GM12878 (cell line): ENCODE measurements around the gene C16orf74. TPM values are rescaled to one million over a fixed set of nuclear protein-coding genes. Genes with fewer than 3 reads are reported as not detected.

Experiments
- ATAC-seq: fragments of 200-7000 bp; cut with Tn5 transposase; 3 replicates; pipeline ENCODE4 v1.9.1; 2020; ENCODE audit warnings: mild to moderate bottlenecking, moderate library complexity
- BruUV-seq: library from RNA; stranded (reverse); fragments of 400-500 nt; replicated peaks from 2 replicates; lab custom pipeline; 2021; lab: Mats Ljungman, UMichigan
- CTCF ChIA-PET: fragments of 300-600 bp; sonication (Branson Sonifier 250); formaldehyde crosslinking; extraction: SDS; loops from one replicate; lab custom pipeline; 2021; ENCODE audit warnings: inconsistent platforms; lab: Yijun Ruan, JAX
- POLR2A ChIA-PET: fragments of 350-600 bp; formaldehyde crosslinking; extraction: SDS; loops from one replicate; lab custom pipeline; 2021; ENCODE audit warnings: inconsistent platforms; lab: Charles Lee
- RAD21 ChIA-PET: fragments of 300-600 bp; sonication (Branson Sonifier 250); formaldehyde crosslinking; loops from one replicate; lab custom pipeline; 2023; ENCODE audit warnings: antibody characterized with exemption; ENCODE audit not compliant: unreplicated experiment; lab: Charles Lee
- SMC1A ChIA-PET: fragments of 300-600 bp; sonication (Branson Sonifier 250); formaldehyde crosslinking; loops from one replicate; lab custom pipeline; 2023; ENCODE audit not compliant: unreplicated experiment, uncharacterized antibody; lab: Charles Lee
- DNase-seq: peaks from one replicate; pipeline ENCODE4 v3.0.0-alpha.2; 2011; ENCODE audit warnings: low read depth, low spot score
- FAIRE-seq: peaks from 3 replicates; lab custom pipeline; 2011; peaks lifted over from hg19 to GRCh38; lab: Jason Lieb, UNC
- H2AFZ ChIP-seq: 2 replicates; pipeline ENCODE4 v1.6.0; 2011; ENCODE audit warnings: low read depth, low read length, control low read depth; ENCODE audit not compliant: control insufficient read depth
- H3K27ac ChIP-seq: 2 replicates; pipeline ENCODE4 v1.5.1; 2011; ENCODE audit warnings: control low read depth; ENCODE audit not compliant: control insufficient read depth, insufficient read depth
- H3K27me3 ChIP-seq, 2 experiments: replicated peaks in 1 of 2; 2 replicates each; pipeline versions ENCODE4 v1.6.0 to v1.6.1; 2011; ENCODE audit warnings: low read length in 1 of 2; ENCODE audit not compliant: control insufficient read depth in 2 of 2, insufficient read depth in 2 of 2
- H3K36me3 ChIP-seq, 2 experiments: 2 replicates each; pipeline ENCODE4 v1.5.1; 2011; ENCODE audit warnings: low read length in 1 of 2; ENCODE audit not compliant: control insufficient read depth in 2 of 2, insufficient read depth in 2 of 2
- H3K4me1 ChIP-seq: 2 replicates; pipeline ENCODE4 v1.6.1; 2011; ENCODE audit warnings: mild to moderate bottlenecking, low read length, moderate library complexity, mixed read lengths; ENCODE audit not compliant: control insufficient read depth, insufficient read depth
- H3K4me2 ChIP-seq: 2 replicates; pipeline ENCODE4 v1.6.0; 2011; ENCODE audit warnings: control low read depth; ENCODE audit not compliant: control insufficient read depth, insufficient read depth
- H3K4me3 ChIP-seq: fragments of 200-600 bp; sonication (generic); 2 replicates; pipeline ENCODE4 v1.5.1; 2016
- H3K79me2 ChIP-seq: 2 replicates; pipeline ENCODE4 v1.6.0; 2011; ENCODE audit warnings: low read length; ENCODE audit not compliant: control insufficient read depth, insufficient read depth
- H3K9ac ChIP-seq: 2 replicates; pipeline ENCODE4 v1.8.0; 2011; ENCODE audit warnings: low read length, control low read depth, mixed read lengths; ENCODE audit not compliant: control insufficient read depth, insufficient read depth
- H3K9me3 ChIP-seq: replicated peaks from 3 replicates; pipeline ENCODE4 v1.5.1; 2011; ENCODE audit warnings: mild to moderate bottlenecking, low read length; ENCODE audit not compliant: control insufficient read depth, insufficient read depth
- H4K20me1 ChIP-seq: 2 replicates; pipeline ENCODE4 v1.6.0; 2011; ENCODE audit not compliant: control insufficient read depth, insufficient read depth
- ETV6 ChIP-seq, 2 experiments: fragments of 450-650 bp in 1 of 2; IDR thresholded peaks in 1 of 2; conservative IDR thresholded peaks in 1 of 2; 2 replicates each; pipeline ENCODE4 v1.6.1; 2014; ENCODE audit warnings: antibody characterized with exemption in 1 of 2, borderline replicate concordance in 1 of 2, low read depth in 1 of 2, mild to moderate bottlenecking in 1 of 2, moderate library complexity in 1 of 2
- GATAD2B ChIP-seq: fragments of 450-650 bp; conservative IDR thresholded peaks from 2 replicates; pipeline ENCODE4 v1.6.1; 2017; ENCODE audit warnings: low read depth, mild to moderate bottlenecking, moderate library complexity
- IRF4 ChIP-seq: IDR thresholded peaks from 2 replicates; pipeline ENCODE4 v1.6.1; 2011; ENCODE audit warnings: low read depth, low read length
- MEF2A ChIP-seq: IDR thresholded peaks from 2 replicates; pipeline ENCODE4 v1.6.1; 2011; ENCODE audit warnings: low read depth, mild to moderate bottlenecking, low read length, moderate library complexity; ENCODE audit not compliant: insufficient read depth
- MTA2 ChIP-seq: fragments of 450-650 bp; IDR thresholded peaks from 2 replicates; pipeline ENCODE4 v1.6.1; 2016; ENCODE audit warnings: low read depth, mild to moderate bottlenecking, moderate library complexity
- MYC ChIP-seq: IDR thresholded peaks from 2 replicates; pipeline ENCODE4 v1.6.1; 2011; ENCODE audit warnings: mild to moderate bottlenecking, low read length, moderate library complexity, inconsistent platforms; ENCODE audit not compliant: insufficient read depth, insufficient replicate concordance, insufficient read length, severe bottlenecking
- POU2F2 ChIP-seq: IDR thresholded peaks from 3 replicates; pipeline ENCODE4 v1.6.1; 2011; ENCODE audit warnings: low read depth, mild to moderate bottlenecking, low read length, borderline replicate concordance
- RELA ChIP-seq: fragments of 450-650 bp; IDR thresholded peaks from 2 replicates; pipeline ENCODE4 v1.8.0; 2014; ENCODE audit warnings: borderline replicate concordance; ENCODE audit not compliant: partially characterized antibody
- RUNX3 ChIP-seq: IDR thresholded peaks from 2 replicates; pipeline ENCODE4 v1.6.1; 2012; ENCODE audit warnings: low read length, inconsistent platforms
- ZNF274 ChIP-seq: IDR thresholded peaks from one replicate; pipeline ENCODE4 v1.8.0; 2011; ENCODE audit not compliant: insufficient read length, insufficient read depth
- WGBS: methylation state at CpG from one replicate; pipeline ENCODE4 v1.1.6; 2016; ENCODE audit warnings: low lambda C conversion rate; ENCODE audit not compliant: insufficient replicate concordance, insufficient coverage; ENCODE audit errors: missing lambda C conversion rate; 5-methylcytosine and 5-hydroxymethylcytosine counted together
- in situ Hi-C: fragments of 300-500 bp; cut with MboI; formaldehyde crosslinking; loops from 9 replicates; pipeline ENCODE4 v1.14.3; 2018; ENCODE audit warnings: mixed read lengths
- intact Hi-C: fragments of 100-400 bp; cut with micrococcal nuclease; formaldehyde crosslinking; loops from one replicate; pipeline ENCODE4 v1.14.2; 2022; ENCODE audit not compliant: unreplicated experiment
- polyA plus RNA-seq, 11 experiments: library from polyadenylated mRNA; depleted of rRNA in 4 of 11; unstranded in 6 of 11; stranded (reverse) in 5 of 11; fragments of >200 nt; fragmentation: Nextera tagmentation in 4 of 11; fragmentation: Illumina TruSeq in 1 of 11; extraction: Ambion mirVana in 4 of 11; extraction: Trizol in 1 of 11; gene quantifications; 1 replicate in 1 of 11; 2 replicates in 10 of 11; pipeline versions ENCODE4 v1.2.1 to v1.2.3, GENCODE V29; 2011 to 2016; ENCODE audit warnings: inconsistent platforms in 2 of 11, missing spikeins in 2 of 11, low read depth in 1 of 11
- total RNA-seq, 4 experiments: library from RNA; depleted of rRNA in 3 of 4; stranded (reverse); fragments of >200 nt in 3 of 4; fragmentation: Illumina TruSeq in 1 of 4; extraction: Trizol in 1 of 4; gene quantifications; 2 replicates each; pipeline versions ENCODE4 v1.2.1 to v1.2.3, GENCODE V29; 2013 to 2021
- TF ChIP-seq, protein P1 (sequence below): IDR thresholded peaks from 2 replicates; pipeline ENCODE4 v1.6.1; 2012; ENCODE audit warnings: low read depth, low read length, improper control_type of control experiment
- TF ChIP-seq, protein P2 (sequence below): IDR thresholded peaks from 2 replicates; pipeline ENCODE4 v1.6.1; 2011; ENCODE audit warnings: low read depth, low read length, improper control_type of control experiment, borderline replicate concordance
- TF ChIP-seq, protein P3 (sequence below): fragments of 450-650 bp; IDR thresholded peaks from 2 replicates; pipeline ENCODE4 v1.6.1; 2017; ENCODE audit warnings: low read depth, mild to moderate bottlenecking, moderate library complexity

Gene C16orf74
- total and polyA plus RNA-seq, 10 of the 15 experiments (the other 5 are each of a cell fraction or from before 2014, with no cell fraction given) = 0.23 to 20.1 (median 6.8) TPM

DNA sequence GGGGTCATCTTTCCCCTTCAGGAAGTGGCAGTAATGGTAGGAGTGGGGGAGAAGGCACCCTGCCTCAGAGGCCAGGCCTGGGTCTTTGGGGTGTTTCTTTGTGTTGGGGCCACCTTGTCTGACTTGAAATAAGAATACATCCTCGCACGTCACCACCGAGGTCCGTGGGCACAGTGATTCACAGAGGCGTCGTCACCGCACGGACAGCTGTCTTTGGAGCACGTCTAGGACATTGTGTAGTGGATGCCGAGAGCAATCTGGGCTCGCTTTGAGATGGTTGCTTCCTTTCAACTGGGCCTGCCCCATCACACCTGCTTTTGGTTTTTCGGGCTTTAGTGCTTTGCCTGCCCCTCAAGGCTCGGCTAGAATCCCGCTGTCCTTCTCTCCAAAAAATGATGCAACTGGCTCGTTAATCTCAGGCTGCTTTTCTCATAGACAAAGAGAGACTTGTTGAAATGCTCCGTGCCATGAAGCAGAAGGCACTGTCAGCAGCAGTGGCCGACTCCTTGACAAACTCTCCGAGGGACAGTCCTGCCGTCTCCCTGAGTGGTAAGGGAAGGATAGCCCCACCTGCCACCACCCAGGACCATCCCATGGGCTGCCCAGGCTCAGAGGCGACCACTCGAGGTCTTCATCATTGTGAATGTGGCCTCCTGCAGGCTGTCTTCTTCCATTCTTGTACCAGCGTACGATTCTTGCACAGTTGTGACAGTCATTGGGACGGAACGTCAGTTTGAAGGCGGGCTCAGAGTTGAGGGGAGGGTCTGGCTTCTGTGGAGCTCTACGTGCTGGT is 86.1 kb downstream of the C16orf74 start:
- peaks cover 46 to 61% of the 10 kb centered on the region in 2 experiments for H3K36me3 ChIP-seq
- SMC1A ChIA-PET = no interaction called here
- intact Hi-C loops (no loop called here), in situ Hi-C loops (no loop called here)
- POLR2A ChIA-PET = no interaction called here
- RAD21 ChIA-PET = no interaction called here
- ATAC-seq (no peak), DNase-seq (no peak), FAIRE-seq (no peak)
- no peak overlapping the region for H3K4me3 ChIP-seq
- no peak overlapping the region for H3K27ac ChIP-seq
- WGBS = 96% methylated on average over 27 of the region's 27 CpGs
- CTCF ChIA-PET = no interaction called here
- no peaks in the 10 kb centered on the region for H3K4me1 ChIP-seq
- no peaks in the 10 kb centered on the region for H3K27me3 ChIP-seq
- no peak for TF ChIP-seq IRF4
- no peak for TF ChIP-seq RELA
- no peak for TF ChIP-seq MEF2A
- no peak for TF ChIP-seq RUNX3
- no peak for TF ChIP-seq MTA2
- TF ChIP-seq GATAD2B = no peak
- TF ChIP-seq POU2F2 = no peak
- TF ChIP-seq, protein P1, sequence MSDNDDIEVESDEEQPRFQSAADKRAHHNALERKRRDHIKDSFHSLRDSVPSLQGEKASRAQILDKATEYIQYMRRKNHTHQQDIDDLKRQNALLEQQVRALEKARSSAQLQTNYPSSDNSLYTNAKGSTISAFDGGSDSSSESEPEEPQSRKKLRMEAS = no peak
- no peak for TF ChIP-seq ZNF274
- TF ChIP-seq, protein P2, sequence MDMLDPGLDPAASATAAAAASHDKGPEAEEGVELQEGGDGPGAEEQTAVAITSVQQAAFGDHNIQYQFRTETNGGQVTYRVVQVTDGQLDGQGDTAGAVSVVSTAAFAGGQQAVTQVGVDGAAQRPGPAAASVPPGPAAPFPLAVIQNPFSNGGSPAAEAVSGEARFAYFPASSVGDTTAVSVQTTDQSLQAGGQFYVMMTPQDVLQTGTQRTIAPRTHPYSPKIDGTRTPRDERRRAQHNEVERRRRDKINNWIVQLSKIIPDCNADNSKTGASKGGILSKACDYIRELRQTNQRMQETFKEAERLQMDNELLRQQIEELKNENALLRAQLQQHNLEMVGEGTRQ = no peak
- TF ChIP-seq MYC = no peak
- no peak for TF ChIP-seq ETV6 (conservative IDR thresholded peaks at IDR 0.05 in 1 of 2, IDR thresholded peaks at IDR 0.05 in 1 of 2; ENCODE audit: borderline replicate concordance in 1 of 2, low read depth in 1 of 2)
- TF ChIP-seq, protein P3, sequence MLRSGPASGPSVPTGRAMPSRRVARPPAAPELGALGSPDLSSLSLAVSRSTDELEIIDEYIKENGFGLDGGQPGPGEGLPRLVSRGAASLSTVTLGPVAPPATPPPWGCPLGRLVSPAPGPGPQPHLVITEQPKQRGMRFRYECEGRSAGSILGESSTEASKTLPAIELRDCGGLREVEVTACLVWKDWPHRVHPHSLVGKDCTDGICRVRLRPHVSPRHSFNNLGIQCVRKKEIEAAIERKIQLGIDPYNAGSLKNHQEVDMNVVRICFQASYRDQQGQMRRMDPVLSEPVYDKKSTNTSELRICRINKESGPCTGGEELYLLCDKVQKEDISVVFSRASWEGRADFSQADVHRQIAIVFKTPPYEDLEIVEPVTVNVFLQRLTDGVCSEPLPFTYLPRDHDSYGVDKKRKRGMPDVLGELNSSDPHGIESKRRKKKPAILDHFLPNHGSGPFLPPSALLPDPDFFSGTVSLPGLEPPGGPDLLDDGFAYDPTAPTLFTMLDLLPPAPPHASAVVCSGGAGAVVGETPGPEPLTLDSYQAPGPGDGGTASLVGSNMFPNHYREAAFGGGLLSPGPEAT = no peak
- H4K20me1 ChIP-seq = no peaks in the 10 kb centered on the region
- H3K4me2 ChIP-seq = no peak overlapping the region
- no peak overlapping the region for H3K9ac ChIP-seq
- H2AFZ ChIP-seq = no peak overlapping the region
- H3K79me2 ChIP-seq = no peaks in the 10 kb centered on the region
- no TSS peak for BruUV-seq
- H3K9me3 ChIP-seq = no peaks in the 10 kb centered on the region
